Measurements from ENCODE around the gene PANK4.

The PANK4 gene

DNA sequence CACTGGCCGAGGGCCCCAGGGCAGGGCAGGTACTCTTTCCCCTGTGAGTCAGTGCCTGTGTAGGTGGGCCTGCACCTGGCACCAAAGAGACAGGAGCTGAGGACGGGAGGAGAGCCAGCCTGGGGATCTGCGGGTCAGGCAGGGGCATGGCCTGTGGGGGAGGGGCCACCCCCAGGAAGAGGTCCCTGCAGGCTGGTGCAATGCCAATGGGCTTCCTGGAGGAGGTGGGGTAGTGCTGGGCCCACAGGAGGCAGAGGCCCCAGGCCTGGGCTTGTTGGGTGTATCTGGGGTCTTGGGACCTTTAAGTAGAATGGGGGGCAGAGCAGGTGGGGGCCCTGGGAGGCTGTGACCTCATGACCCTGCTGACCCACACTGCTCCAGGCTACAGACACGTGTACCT, 27.1 kb downstream of the PANK4 start:
- no peak for TF ChIP-seq ZFX (IDR thresholded peaks at IDR 0.05)
- TF ChIP-seq, protein P1, sequence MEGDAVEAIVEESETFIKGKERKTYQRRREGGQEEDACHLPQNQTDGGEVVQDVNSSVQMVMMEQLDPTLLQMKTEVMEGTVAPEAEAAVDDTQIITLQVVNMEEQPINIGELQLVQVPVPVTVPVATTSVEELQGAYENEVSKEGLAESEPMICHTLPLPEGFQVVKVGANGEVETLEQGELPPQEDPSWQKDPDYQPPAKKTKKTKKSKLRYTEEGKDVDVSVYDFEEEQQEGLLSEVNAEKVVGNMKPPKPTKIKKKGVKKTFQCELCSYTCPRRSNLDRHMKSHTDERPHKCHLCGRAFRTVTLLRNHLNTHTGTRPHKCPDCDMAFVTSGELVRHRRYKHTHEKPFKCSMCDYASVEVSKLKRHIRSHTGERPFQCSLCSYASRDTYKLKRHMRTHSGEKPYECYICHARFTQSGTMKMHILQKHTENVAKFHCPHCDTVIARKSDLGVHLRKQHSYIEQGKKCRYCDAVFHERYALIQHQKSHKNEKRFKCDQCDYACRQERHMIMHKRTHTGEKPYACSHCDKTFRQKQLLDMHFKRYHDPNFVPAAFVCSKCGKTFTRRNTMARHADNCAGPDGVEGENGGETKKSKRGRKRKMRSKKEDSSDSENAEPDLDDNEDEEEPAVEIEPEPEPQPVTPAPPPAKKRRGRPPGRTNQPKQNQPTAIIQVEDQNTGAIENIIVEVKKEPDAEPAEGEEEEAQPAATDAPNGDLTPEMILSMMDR (conservative IDR thresholded peaks at IDR 0.05) = no peak
- no peak overlapping the region for H3K27ac ChIP-seq

GRCh38 chr1:2498648-2499047, 27.7 kb downstream of the PANK4 start:
- no peak overlapping the region for H3K27ac ChIP-seq
- TF ChIP-seq, protein P1 (conservative IDR thresholded peaks at IDR 0.05) = no peak
- no peak for TF ChIP-seq ZFX (IDR thresholded peaks at IDR 0.05)

GRCh38 chr1:2497891-2498290, 28.5 kb downstream of the PANK4 start:
- H3K27ac ChIP-seq = no peak overlapping the region
- TF ChIP-seq, protein P1 (conservative IDR thresholded peaks at IDR 0.05) = no peak
- TF ChIP-seq ZFX (IDR thresholded peaks at IDR 0.05) = no peak

DNA sequence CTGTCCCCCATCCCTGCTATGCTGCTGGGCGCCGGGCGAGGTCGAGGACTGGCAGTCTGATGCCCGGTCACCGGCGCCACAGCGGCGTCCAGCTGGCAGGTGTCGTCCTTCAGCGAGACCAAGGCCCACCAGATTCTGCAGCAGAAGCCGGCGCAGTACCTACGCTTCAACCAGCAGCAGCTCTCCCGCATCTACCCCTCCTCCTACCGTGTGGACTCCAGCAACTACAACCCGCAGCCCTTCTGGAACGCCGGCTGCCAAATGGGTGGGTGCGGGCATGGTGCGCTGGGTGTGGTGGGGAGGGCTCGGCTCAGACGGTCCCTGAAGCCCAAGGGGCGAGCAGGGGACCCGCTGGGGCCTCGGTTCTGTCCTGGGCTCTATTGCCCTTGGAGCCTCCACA, 29.6 kb downstream of the PANK4 start:
- no peak overlapping the region for H3K27ac ChIP-seq
- TF ChIP-seq, protein P1 (conservative IDR thresholded peaks at IDR 0.05) = no peak
- TF ChIP-seq ZFX (IDR thresholded peaks at IDR 0.05) = no peak

GRCh38 chr1:2496087-2496622, 30.2 kb downstream of the PANK4 start:
- no peak for TF ChIP-seq ZFX (IDR thresholded peaks at IDR 0.05)
- TF ChIP-seq, protein P1 (conservative IDR thresholded peaks at IDR 0.05) = no peak
- H3K27ac ChIP-seq = no peak overlapping the region

GRCh38 chr1:2495546-2495945, 30.9 kb downstream of the PANK4 start:
- TF ChIP-seq ZFX (IDR thresholded peaks at IDR 0.05) = no peak
- TF ChIP-seq, protein P1 (conservative IDR thresholded peaks at IDR 0.05) = no peak
- no peak overlapping the region for H3K27ac ChIP-seq

DNA sequence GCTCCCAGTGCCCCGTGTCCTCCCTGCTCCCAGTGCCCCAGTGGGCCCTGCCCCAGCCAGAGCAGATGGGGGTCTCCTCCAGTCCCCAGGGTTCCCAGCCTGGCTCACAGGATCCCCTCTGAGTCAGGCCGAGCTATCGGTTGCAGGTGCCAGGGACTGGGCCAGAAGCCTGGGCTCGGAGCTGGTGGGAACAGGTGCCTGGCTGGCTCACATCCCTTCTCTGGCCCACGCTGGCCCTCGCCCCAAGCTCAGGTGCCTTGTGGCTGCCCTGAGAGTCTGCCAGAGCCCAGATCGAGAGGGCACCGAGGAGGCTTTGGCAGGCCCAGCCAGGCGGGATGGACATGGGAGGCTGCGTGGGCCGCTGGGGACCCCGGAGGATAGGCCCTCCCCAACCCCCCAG, 31.4 kb downstream of the PANK4 start:
- TF ChIP-seq ZFX (IDR thresholded peaks at IDR 0.05) = no peak
- TF ChIP-seq, protein P1 (conservative IDR thresholded peaks at IDR 0.05) = no peak
- H3K27ac ChIP-seq = peak overlapping the region; percentile 42; the same call in 1 of the 2 replicates

Measured in C4-2B (cell line).